ENCODE measurements around the gene ETV6.
A peak's percentile ranks its signal among the peaks of the same experiment; 100 is the strongest.
"Not testable (repeated sequence)": the region's sequence is repeated elsewhere in the genome, so short reads cannot be mapped to it uniquely, and the experiment has no call there.

The ETV6 gene

GRCh38 chr12:11669348-11669747 lies 19.9 kb downstream of the ETV6 start:
- DNase-seq: no peak

DNA sequence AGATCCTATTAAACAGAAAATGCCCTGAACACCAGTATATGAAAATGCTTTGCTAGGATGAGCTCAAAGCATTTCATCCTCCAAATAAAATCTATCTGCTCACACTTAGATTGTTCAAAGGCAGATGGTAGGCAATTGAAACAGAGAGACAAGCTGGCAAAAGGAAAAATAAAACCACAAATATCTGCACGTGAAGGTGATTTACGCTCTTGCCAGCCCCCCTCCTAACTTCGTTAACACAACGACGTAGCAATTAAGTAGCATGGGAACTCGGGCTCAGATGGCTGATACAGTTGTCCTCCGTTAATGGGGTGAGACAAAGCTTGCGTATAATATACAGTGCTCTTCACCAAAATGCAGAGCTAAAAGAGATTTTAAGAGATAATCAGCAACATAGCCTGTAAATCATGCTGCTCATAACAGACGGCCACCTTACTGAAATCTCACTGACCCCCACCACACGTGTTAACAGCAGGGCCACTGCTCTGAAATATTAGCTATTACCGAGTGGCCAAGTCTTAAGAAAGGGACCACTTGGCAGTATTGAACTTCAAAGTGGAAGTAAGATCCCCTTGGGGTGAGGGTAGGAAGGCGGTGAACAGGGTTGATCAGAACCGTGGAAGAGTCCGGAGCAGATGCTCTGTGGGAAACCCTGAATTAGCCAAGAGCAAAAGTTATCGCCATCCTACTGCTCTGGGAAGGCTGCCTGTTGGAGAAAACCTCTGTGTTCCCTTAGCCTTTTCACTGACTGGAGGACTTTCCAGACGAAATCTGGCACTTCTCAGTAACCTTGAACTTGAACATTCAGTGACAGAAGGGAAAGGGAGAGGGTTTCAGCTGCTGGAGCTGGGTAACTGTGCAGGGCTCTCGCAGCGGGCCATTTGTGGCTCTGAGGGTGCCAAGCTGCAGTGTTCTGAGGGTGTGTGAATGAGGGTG lies 23.1 kb downstream of the ETV6 start:
- no peak for DNase-seq

DNA sequence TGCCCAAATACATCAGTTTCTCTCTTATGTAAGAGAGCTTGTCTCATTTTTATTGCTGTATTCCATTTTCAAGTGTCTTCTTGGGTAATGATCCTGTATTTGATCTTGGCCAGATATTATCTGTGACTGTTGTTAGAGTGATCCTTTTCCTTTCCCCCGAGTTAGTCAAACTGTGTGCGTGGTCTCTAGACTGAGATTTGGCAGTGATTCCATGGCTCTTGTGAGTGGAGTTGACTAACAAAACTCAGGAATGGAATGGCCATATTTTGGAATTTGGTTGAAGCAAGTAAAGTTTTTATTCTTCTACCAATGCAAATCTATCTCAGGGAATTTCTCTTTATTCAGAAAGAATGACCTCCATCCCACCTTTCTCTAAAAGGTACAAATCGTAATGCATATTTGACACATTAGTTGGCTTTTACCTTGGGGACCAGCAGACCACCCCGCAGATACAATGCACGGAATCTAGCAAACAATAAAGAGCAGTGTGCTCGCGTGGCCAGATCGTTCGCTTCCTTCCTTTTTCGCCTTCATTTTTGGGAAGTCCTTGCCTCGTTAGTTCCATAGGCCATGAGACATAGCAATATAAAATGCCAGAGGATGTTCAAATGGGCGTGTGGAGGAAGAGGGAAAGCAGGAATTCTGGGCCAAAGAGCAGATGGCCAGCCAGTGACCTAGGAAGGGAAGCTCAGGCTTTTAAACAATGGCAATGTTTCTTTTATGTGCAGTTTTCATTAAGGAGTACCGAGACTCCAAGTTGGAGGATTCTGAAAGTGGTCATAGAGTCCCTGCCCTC lies 24.4 kb downstream of the ETV6 start:
- DNase-seq: peak; percentile 46

- DNase-seq: no peak
Measured at GRCh38 chr12:11674894-11675390, 25.5 kb downstream of the ETV6 start.

GRCh38 chr12:11676052-11676451 lies 26.6 kb downstream of the ETV6 start:
- DNase-seq: no peak

DNA sequence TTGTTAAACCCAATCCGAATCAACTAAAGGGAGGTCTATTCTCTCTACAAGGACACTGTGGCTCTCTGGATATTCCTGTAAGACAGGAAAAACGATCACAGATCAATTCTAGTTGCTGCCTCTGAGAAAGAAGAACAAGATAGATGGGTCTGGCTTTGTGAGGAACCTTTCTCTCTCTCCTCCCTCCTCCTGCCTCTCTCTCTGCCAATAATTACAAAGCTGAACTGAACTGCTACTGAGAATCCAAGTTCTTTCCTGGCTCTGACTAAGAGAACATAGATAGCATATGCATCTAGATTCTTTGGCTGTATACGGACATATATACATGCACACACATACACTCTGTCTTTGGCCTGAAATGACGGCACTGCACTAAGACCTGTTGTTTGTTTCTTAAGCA lies 27.6 kb downstream of the ETV6 start:
- DNase-seq: no peak

DNA sequence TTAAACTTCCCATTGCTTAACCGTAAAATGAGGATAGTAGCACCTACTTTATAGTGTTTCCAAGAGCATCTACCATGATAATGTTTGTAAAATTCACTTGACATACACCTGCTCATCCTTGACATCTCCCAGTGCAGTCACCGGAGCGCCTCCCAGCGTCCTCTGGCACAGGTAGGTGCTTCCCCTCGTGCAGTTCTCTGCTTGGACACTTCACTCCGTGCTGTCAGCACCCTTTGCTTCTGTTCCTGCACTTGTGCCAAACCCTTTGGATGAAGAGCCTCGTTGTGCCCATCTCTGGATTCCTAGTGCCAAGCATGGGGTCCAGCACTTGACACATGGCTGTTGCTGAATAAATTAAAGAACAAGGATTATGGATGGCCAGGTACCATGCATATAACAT lies 28.3 kb downstream of the ETV6 start:
- DNase-seq: no peak

- no peak for DNase-seq
Measured at GRCh38 chr12:11678781-11679180, 29.3 kb downstream of the ETV6 start.

DNA sequence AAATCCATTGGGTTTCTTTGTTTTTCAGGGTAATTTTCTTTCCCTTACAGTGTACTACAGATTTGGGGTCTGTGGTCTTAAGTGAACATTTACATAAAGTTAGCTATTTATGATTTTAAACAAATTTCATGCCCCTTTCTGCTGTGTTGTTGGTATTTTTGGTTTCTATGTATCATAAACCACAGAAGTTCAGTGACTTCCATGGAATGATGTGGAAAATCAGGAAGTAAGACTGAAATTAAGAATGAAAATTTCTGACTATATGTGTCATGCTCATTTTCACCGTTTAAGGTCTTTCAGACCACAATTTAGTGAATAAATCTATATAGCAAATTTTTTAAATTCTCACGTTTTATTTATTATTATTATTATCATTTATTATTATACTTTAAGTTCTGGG lies 31.7 kb downstream of the ETV6 start:
- peak; percentile 68 for DNase-seq

- DNase-seq: not testable (repeated sequence)
Measured at GRCh38 chr12:11681695-11682094, 32.2 kb downstream of the ETV6 start.

DNA sequence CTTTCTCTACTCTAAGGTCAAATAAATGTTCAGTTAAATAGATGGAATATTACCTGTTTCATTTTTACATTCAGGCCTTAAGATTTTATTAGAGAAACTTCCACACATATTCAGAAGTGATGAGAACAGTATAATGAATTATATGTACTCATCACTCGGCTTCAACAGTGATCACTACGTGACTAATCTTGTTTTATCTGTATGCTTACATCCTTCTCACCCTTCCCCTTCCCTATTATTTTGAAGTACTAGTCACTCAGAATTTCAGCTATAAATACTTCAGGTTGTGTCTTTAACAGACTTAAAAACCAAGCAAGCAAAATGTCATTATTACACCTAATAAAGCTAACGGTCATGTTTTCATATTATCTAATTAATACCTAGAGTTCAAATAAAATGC lies 34.9 kb downstream of the ETV6 start:
- DNase-seq: peak; percentile 31

DNA sequence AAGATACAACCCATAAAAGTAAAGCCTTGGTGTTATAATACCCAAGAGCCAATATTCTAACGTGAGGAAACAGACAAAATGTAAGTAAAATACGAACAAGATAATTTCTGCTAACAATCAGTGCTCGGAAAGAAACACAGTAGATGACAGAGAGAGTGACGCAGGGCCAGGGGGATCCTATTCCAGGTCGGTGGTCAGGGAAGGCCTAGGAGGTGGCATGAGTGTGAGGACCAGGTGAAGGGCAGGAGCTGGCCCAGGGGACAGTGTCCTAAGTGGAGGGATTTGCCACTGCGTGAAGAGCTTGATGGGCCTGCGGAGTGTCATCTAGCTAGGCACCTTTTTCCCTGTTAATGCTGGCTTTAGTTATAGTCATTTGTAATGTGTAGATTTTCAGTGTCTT lies 35.3 kb downstream of the ETV6 start:
- DNase-seq: no peak

DNA sequence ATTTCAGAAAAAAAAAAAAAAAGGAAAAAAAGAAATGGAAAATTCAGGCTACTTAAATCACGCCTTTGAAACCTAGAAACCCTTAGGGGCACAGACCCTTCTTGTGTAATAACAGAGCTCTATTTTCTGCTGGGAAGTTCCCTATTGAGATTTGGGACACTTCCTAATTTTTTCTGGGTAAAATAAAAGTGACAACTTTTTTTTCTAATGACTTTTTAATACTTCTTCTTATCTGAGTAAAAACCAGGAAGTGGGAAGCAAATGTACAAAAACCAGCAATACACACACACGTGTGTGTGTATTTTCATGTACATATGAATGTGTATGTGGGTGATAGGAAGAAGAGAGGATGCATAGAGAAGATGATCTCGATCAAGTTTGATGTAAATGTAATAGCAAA lies 35.8 kb downstream of the ETV6 start:
- DNase-seq: no peak

DNA sequence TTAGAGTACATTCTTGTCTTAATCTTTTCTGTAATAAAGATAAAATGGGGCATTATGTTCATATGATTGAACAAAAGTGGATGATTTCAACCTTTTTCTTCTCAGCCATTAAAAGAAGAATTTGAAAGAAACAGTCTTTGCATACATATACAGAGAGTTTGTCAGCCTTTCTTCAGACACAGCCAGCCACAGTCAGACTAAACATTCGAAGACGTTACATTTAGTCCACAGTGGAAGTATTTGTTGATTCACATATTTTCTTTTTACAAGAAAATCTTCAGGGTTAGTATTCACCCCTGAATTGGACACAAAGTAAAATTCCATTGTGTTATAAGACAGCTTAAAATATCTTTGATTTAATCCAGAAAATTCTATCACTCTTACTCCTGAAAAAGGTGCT lies 36.2 kb downstream of the ETV6 start:
- DNase-seq: no peak

- no peak for DNase-seq
Measured at GRCh38 chr12:11686120-11686519, 36.6 kb downstream of the ETV6 start.

DNA sequence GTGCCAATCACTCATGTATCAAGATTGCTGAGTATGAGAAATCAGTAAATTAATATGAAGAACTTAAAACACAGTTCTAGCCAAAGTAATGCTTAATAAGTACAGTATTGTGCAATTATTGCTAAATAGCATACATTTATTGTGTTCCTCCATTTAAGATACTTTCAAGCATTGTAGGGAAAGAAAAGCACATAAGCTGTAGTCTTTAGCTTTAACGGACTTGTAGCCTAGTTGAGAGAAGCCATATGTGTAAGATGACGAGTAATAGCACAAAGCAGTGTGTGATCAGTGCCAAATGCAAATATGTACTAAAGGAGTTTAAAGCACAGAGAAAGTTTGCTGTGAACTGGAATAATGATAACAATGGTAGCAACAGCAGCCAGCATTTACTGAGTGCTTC lies 38.1 kb downstream of the ETV6 start:
- DNase-seq: no peak

DNA sequence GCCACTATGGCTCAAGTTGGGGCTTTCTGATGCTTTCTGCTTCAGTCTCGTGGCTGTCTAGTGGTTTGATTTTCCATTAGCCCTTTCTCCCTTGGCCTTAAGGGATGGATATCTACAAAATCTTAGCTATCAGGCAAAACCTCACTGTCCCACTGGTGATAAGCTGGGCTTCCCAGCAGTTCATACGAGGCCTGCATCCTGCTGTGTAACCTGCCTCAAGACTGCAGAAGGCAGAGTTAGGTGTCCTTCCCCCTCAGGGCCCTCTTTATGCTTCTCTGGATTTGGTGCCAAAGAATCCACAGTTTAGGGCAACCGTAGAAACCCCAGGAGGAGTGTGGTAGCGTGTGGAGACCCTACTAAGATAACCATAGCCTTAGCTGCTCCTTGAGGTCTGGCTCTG lies 38.9 kb downstream of the ETV6 start:
- DNase-seq: no peak

DNA sequence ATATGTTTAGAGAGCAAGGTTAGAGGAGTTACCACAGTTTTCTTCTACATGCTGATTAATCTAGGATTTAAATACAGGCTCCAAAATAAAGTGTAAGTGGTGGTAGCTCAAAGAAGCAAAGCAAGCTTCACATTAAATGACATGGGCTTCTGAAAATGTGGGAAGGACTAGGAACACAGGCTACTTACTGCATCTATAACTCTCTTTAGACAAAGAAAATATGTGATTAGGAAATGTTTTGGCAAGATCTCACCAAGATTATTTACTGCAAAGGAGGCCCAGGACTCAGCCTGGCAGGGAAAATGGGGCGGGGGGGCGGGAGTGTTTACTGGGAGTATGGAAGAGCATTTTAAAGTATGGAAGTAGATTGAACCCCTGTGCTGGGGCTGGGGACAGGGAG lies 39.4 kb downstream of the ETV6 start:
- peak; percentile 54 for DNase-seq

DNA sequence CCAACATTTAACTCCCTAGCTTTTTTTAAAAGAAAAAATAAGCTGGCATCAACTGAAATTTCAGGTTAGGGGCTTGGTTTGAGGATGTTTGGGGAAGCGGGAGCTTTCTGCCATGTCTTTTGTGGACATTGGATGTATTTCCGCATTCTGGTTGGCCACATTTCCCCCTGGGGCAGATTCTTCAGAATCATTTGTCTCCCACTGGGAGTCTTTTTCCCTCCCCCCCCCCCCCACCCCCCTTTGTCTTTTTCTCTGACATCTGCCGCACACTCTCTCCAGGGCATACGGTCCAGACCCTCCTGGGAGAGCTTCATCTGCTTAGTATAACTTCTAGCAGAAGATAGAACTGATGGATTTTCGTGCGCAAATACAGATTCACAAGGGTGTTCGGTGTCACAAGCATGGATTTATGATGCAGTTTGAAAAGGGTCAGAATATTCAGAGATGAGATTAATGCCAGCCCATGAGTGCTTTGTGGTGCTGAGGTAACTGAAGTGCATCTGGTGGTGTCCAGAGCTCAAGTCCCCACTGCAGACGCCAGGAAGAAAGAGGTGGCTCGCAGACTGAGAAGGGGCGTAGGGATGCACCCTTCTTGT lies 40.2 kb downstream of the ETV6 start:
- DNase-seq: peak; percentile 65

DNA sequence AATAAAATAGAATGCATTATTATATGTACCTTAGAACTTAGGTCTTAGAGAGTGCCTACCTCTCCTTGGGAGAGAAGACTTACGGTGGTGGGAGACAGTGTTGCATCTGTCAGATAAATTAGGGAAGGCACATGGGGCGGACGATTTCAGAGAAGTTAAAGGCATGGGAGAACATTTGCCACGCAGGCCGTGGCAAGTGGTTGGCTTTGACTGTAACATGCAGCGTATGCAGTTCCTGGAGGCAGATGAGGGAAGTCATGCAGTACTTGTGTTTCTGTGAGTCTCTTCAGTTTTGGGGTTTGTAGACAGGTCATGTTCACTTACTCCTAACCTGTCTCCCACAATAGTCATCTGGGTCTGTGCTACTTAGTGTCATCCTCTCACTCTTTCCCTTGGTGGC lies 43.6 kb downstream of the ETV6 start:
- DNase-seq: no peak

- DNase-seq: no peak
Measured at GRCh38 chr12:11693601-11694000, 44.1 kb downstream of the ETV6 start.

GRCh38 chr12:11694528-11694927 lies 45.1 kb downstream of the ETV6 start:
- DNase-seq: no peak

DNA sequence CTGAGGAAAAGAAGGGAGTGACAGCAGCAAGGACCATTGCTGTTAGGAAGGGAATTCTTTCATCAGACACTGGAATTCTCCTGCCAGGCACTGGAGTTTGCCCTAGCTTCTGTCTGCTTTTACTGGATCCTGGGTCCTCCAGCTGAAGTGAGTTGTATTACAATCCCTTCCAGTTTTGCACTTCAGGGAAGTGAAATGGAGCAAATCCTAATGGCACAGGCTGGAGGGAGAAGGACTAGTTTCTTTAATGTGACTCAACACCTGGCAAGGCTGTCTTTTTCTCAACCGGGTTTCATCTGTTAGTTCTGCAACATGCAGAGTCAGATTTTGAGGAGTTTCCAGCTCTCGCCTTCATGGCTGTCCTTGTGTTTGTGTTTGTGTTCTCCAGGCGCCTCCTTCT lies 45.8 kb downstream of the ETV6 start:
- DNase-seq: peak; percentile 42
